HepG2 (cell line): ENCODE data around the gene ZNF17. TPM values are rescaled to one million over a fixed set of nuclear protein-coding genes. Genes with fewer than 3 reads are reported as not detected.

Source experiments
- ATAC-seq: fragments of 200-7000 bp; cut with Tn5 transposase; 3 replicates; pipeline ENCODE4 v1.9.1; 2020; ENCODE audit warnings: mild to moderate bottlenecking, moderate library complexity
- BruUV-seq: library from RNA; stranded (reverse); fragments of 400-500 nt; replicated peaks from 2 replicates; lab custom pipeline; 2021; lab: Mats Ljungman, UMichigan
- CTCF ChIA-PET: fragments of 300-600 bp; formaldehyde crosslinking; extraction: SDS; loops from one replicate; lab custom pipeline; 2021; ENCODE audit warnings: low total read pairs, inconsistent platforms, low intra/inter-chr PET ratio; lab: Yijun Ruan, JAX
- POLR2A ChIA-PET: fragments of 350-600 bp; sonication (Branson Sonifier 250); formaldehyde crosslinking; loops from one replicate; lab custom pipeline; 2020; ENCODE audit warnings: antibody characterized with exemption, inconsistent platforms; lab: Yijun Ruan, JAX
- DNase-seq: peaks from one replicate; pipeline ENCODE4 v3.0.0-alpha.2; 2015; ENCODE audit warnings: low spot score
- FAIRE-seq: peaks from 3 replicates; lab custom pipeline; 2011; peaks lifted over from hg19 to GRCh38; lab: Jason Lieb, UNC
- H2AFZ ChIP-seq: one replicate; pipeline ENCODE4 v1.6.1; 2011; ENCODE audit warnings: low read length, inconsistent platforms
- H3K27ac ChIP-seq: fragments of 300-600 bp; 3 replicates; pipeline ENCODE4 v1.8.0; 2011; ENCODE audit warnings: mixed run types, mild to moderate bottlenecking, mixed read lengths, low read length, inconsistent platforms; ENCODE audit not compliant: insufficient read depth; ENCODE audit errors: extremely low read length
- H3K27me3 ChIP-seq, 2 experiments: fragments of 200-600 bp in 1 of 2; 2 replicates in 1 of 2; 3 replicates in 1 of 2; pipeline versions ENCODE4 v1.6.0 to v1.8.0; 2011; ENCODE audit warnings: low read length in 2 of 2, mild to moderate bottlenecking in 2 of 2, moderate library complexity in 2 of 2, inconsistent platforms in 1 of 2; ENCODE audit not compliant: insufficient read depth in 2 of 2, control insufficient read depth in 1 of 2
- H3K36me3 ChIP-seq, 2 experiments: fragments of 200-600 bp in 1 of 2; replicated peaks in 1 of 2; 2 replicates in 1 of 2; 3 replicates in 1 of 2; pipeline versions ENCODE4 v1.5.1 to v1.8.0; 2011; ENCODE audit warnings: low read length in 2 of 2, inconsistent platforms in 1 of 2; ENCODE audit not compliant: insufficient read depth in 2 of 2, control insufficient read depth in 1 of 2
- H3K4me1 ChIP-seq: 2 replicates; pipeline ENCODE4 v1.5.1; 2012; ENCODE audit warnings: low read length, inconsistent platforms; ENCODE audit not compliant: insufficient read depth
- H3K4me2 ChIP-seq: 2 replicates; pipeline ENCODE4 v1.6.0; 2011; ENCODE audit warnings: low read depth, low read length, inconsistent platforms
- H3K4me3 ChIP-seq, 3 experiments: fragments of 200-600 bp in 1 of 3; sonication (generic), shearing (Covaris generic) in 1 of 3; replicated peaks in 1 of 3; 2 replicates each; pipeline ENCODE4 v1.5.1; 2011 to 2016; ENCODE audit warnings: low read length in 3 of 3, inconsistent platforms in 2 of 3, low read depth in 2 of 3, mild to moderate bottlenecking in 2 of 3, control low read depth in 1 of 3, mixed read lengths in 1 of 3; ENCODE audit not compliant: insufficient read depth in 1 of 3
- H3K79me2 ChIP-seq: one replicate; pipeline ENCODE4 v1.6.1; 2011; ENCODE audit warnings: low read length, inconsistent platforms; ENCODE audit not compliant: insufficient read depth
- H3K9ac ChIP-seq: 2 replicates; pipeline ENCODE4 v1.6.0; 2011; ENCODE audit warnings: mild to moderate bottlenecking, low read depth, low read length, inconsistent platforms; ENCODE audit not compliant: insufficient read depth
- H3K9me3 ChIP-seq: 2 replicates; pipeline ENCODE4 v1.5.1; 2012; ENCODE audit warnings: mild to moderate bottlenecking, low read length
- H4K20me1 ChIP-seq: 2 replicates; pipeline ENCODE4 v1.6.0; 2011; ENCODE audit warnings: inconsistent platforms, mild to moderate bottlenecking, low read length, moderate library complexity; ENCODE audit not compliant: insufficient read depth
- JUNB ChIP-seq: sonication (generic); formaldehyde crosslinking; IDR thresholded peaks from 2 replicates; pipeline ENCODE4 v1.8.0; 2022; ENCODE audit warnings: missing genetic modification reagents, mild to moderate bottlenecking, borderline replicate concordance
- KLF12 ChIP-seq: sonication (generic); formaldehyde crosslinking; IDR thresholded peaks from 2 replicates; pipeline ENCODE4 v1.4.0; 2020; ENCODE audit warnings: missing genetic modification reagents, borderline replicate concordance
- PTBP1 ChIP-seq: fragments of 200-400 bp; formaldehyde crosslinking; IDR thresholded peaks from 2 replicates; pipeline ENCODE4 v1.6.1; 2018; ENCODE audit warnings: low read length, low read depth; ENCODE audit not compliant: poor library complexity, severe bottlenecking
- TGIF2 ChIP-seq: IDR thresholded peaks from 2 replicates; pipeline ENCODE4 v1.6.1; 2016; ENCODE audit warnings: control low read depth, missing compliant biosample characterization
- TMF1 ChIP-seq: sonication (generic); formaldehyde crosslinking; IDR thresholded peaks from 2 replicates; pipeline ENCODE4 v1.8.1; 2022; ENCODE audit warnings: low read depth, missing genetic modification reagents
- U2AF1 ChIP-seq: fragments of 200-400 bp; formaldehyde crosslinking; optimal IDR thresholded peaks from 2 replicates; pipeline ENCODE3; 2017; ENCODE audit warnings: mild to moderate bottlenecking, low read depth, low read length
- ZIK1 ChIP-seq: sonication (generic); formaldehyde crosslinking; IDR thresholded peaks from 2 replicates; pipeline ENCODE4 v1.5.0; 2020; ENCODE audit warnings: mild to moderate bottlenecking, low read depth, missing genetic modification reagents, borderline replicate concordance
- ZNF44 ChIP-seq: sonication (generic); formaldehyde crosslinking; IDR thresholded peaks from 2 replicates; pipeline ENCODE4 v1.5.1; 2020; ENCODE audit warnings: mild to moderate bottlenecking, missing genetic modification reagents
- ZNF530 ChIP-seq: sonication (generic); formaldehyde crosslinking; IDR thresholded peaks from 2 replicates; pipeline ENCODE4 v1.5.0; 2020; ENCODE audit warnings: low read depth, mild to moderate bottlenecking, missing genetic modification reagents
- WGBS: methylation state at CpG from one replicate; pipeline ENCODE4 v1.1.6; 2017; ENCODE audit warnings: low lambda C conversion rate; 5-methylcytosine and 5-hydroxymethylcytosine counted together
- in situ Hi-C: cut with HindIII; loops from 2 replicates; pipeline ENCODE4 v1.10.0; 2017; ENCODE audit warnings: low pct_unique_long_range_greater_than_20kb; ENCODE audit not compliant: extremely low pct_ligation_motif_present
- intact Hi-C: fragments of 100-400 bp; cut with micrococcal nuclease; formaldehyde crosslinking; loops from one replicate; pipeline ENCODE4 v1.10.0; 2022; ENCODE audit not compliant: unreplicated experiment
- polyA plus RNA-seq, 8 experiments: library from polyadenylated mRNA; depleted of rRNA in 3 of 8; stranded (reverse) in 7 of 8; unstranded in 1 of 8; fragments of >200 nt; fragmentation: Illumina TruSeq in 4 of 8; extraction: Trizol in 4 of 8; gene quantifications; 2 replicates each; pipeline versions ENCODE4 v1.2.1 to v1.2.3, GENCODE V29; 2011 to 2016; ENCODE audit warnings: low read depth in 4 of 8, missing spikeins in 1 of 8, mixed read lengths in 1 of 8; ENCODE audit not compliant: insufficient read depth in 1 of 8
- total RNA-seq, 5 experiments: library from RNA; depleted of rRNA; stranded (reverse); fragments of >200 nt; fragmentation: Illumina TruSeq; extraction: Trizol; gene quantifications; 2 replicates each; pipeline ENCODE4 v1.2.3, GENCODE V29; 2016; ENCODE audit warnings: low read depth in 1 of 5
- TF ChIP-seq, protein P1 (sequence below): IDR thresholded peaks from 2 replicates; pipeline ENCODE4 v1.6.1; 2018; ENCODE audit warnings: missing genetic modification reagents, mild to moderate bottlenecking, missing compliant biosample characterization
- TF ChIP-seq, protein P2 (sequence below): fragments of 450-650 bp; IDR thresholded peaks from 2 replicates; pipeline ENCODE4 v1.6.1; 2016

Gene ZNF17
- total and polyA plus RNA-seq, 2 of the 13 experiments (the other 11 are each of a cell fraction or from before 2014, with no cell fraction given) = 3.7 to 10.1 TPM

DNA sequence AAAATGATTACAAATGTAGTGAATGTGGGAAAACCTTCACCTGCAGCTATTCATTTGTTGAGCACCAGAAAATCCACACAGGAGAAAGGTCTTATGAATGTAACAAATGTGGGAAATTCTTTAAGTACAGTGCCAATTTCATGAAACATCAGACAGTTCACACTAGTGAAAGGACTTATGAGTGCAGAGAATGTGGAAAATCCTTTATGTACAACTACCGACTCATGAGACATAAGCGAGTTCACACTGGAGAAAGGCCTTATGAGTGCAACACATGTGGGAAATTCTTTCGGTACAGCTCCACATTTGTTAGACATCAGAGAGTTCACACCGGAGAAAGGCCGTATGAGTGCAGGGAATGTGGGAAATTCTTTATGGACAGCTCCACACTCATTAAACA, 12.1 kb upstream of the ZNF17 start:
- Histone ChIP-seq H3K36me3 (peaks cover 17 to 55% of the 10 kb centered on the region in 2 experiments), H3K4me1 (peaks cover 7% of the 10 kb centered on the region), H3K4me2 (no peak overlapping the region), H2AFZ (no peak overlapping the region), H3K4me3 (no peak overlapping the region), H3K79me2 (peaks cover 13% of the 10 kb centered on the region), H3K9me3 (no peaks in the 10 kb centered on the region), H4K20me1 (no peaks in the 10 kb centered on the region)
- in situ Hi-C loops = no loop called here
- POLR2A ChIA-PET = no interaction called here
- no peak for FAIRE-seq
- no peak for ATAC-seq
- 98% methylated on average over 5 of the region's 5 CpGs for WGBS
- no peak for DNase-seq
- CTCF ChIA-PET = no interaction called here
- intact Hi-C loops = no loop called here
- TF ChIP-seq KLF12 (no peak), PTBP1 (no peak), ZIK1 (CRISPR knock-in tag) (no peak), TGIF2 (CRISPR knock-in tag) (no peak), U2AF1 (no peak), ZNF44 (CRISPR knock-in tag) (no peak), JUNB (CRISPR knock-in tag) (no peak), TMF1 (CRISPR knock-in tag) (no peak), ZNF530 (no peak)
- TF ChIP-seq, protein P1, sequence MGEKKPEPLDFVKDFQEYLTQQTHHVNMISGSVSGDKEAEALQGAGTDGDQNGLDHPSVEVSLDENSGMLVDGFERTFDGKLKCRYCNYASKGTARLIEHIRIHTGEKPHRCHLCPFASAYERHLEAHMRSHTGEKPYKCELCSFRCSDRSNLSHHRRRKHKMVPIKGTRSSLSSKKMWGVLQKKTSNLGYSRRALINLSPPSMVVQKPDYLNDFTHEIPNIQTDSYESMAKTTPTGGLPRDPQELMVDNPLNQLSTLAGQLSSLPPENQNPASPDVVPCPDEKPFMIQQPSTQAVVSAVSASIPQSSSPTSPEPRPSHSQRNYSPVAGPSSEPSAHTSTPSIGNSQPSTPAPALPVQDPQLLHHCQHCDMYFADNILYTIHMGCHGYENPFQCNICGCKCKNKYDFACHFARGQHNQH (CRISPR knock-in tag) = no peak
- TF ChIP-seq, protein P2, sequence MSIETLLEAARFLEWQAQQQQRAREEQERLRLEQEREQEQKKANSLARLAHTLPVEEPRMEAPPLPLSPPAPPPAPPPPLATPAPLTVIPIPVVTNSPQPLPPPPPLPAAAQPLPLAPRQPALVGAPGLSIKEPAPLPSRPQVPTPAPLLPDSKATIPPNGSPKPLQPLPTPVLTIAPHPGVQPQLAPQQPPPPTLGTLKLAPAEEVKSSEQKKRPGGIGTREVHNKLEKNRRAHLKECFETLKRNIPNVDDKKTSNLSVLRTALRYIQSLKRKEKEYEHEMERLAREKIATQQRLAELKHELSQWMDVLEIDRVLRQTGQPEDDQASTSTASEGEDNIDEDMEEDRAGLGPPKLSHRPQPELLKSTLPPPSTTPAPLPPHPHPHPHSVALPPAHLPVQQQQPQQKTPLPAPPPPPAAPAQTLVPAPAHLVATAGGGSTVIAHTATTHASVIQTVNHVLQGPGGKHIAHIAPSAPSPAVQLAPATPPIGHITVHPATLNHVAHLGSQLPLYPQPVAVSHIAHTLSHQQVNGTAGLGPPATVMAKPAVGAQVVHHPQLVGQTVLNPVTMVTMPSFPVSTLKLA = no peak
- TF ChIP-seq, all 625 proteins: peak for 0
- Histone ChIP-seq H3K27me3 (no peaks in the 10 kb centered on the region), H3K27ac (no peak overlapping the region), H3K9ac (no peak overlapping the region)
- no TSS peak for BruUV-seq
